ENCODE data around the gene TEX9.
"Not testable (repeated sequence)": the region's sequence is repeated elsewhere in the genome, so short reads cannot be mapped to it uniquely, and the experiment has no call there.

Gene TEX9

GRCh38 chr15:56367156-56367555 lies 1.9 kb downstream of the TEX9 start:
- no peak for DNase-seq

- DNase-seq: no peak
Observed at GRCh38 chr15:56369234-56369633, 4.0 kb downstream of the TEX9 start.

GRCh38 chr15:56371495-56372147 lies 6.4 kb downstream of the TEX9 start:
- no peak for DNase-seq

- not testable (repeated sequence) for DNase-seq
Observed at GRCh38 chr15:56374693-56375092, 9.5 kb downstream of the TEX9 start.

- not testable (repeated sequence) for DNase-seq
Observed at GRCh38 chr15:56377822-56378221, 12.6 kb downstream of the TEX9 start.

GRCh38 chr15:56383010-56383409 lies 17.8 kb downstream of the TEX9 start:
- DNase-seq: no peak

GRCh38 chr15:56385908-56386307 lies 20.7 kb downstream of the TEX9 start:
- no peak for DNase-seq

GRCh38 chr15:56390739-56391267 lies 25.6 kb downstream of the TEX9 start:
- DNase-seq: no peak

GRCh38 chr15:56393277-56393676 lies 28.1 kb downstream of the TEX9 start:
- DNase-seq: no peak

GRCh38 chr15:56394909-56395308 lies 29.7 kb downstream of the TEX9 start:
- no peak for DNase-seq

- not testable (repeated sequence) for DNase-seq
Observed at GRCh38 chr15:56397325-56397724, 32.1 kb downstream of the TEX9 start.

- not testable (repeated sequence) for DNase-seq
Observed at GRCh38 chr15:56399209-56399608, 34.0 kb downstream of the TEX9 start.

GRCh38 chr15:56410721-56411120 lies 45.5 kb downstream of the TEX9 start:
- DNase-seq: no peak

- no peak for DNase-seq
Observed at GRCh38 chr15:56411122-56411749, 46.0 kb downstream of the TEX9 start.

GRCh38 chr15:56413114-56413733 lies 48.0 kb downstream of the TEX9 start:
- DNase-seq: not testable (repeated sequence)

GRCh38 chr15:56425276-56425675 lies 60.0 kb downstream of the TEX9 start:
- no peak for DNase-seq

- DNase-seq: no peak
Observed at GRCh38 chr15:56425976-56426375, 60.8 kb downstream of the TEX9 start.

- no peak for DNase-seq
Observed at GRCh38 chr15:56428821-56429458, 63.7 kb downstream of the TEX9 start.

- DNase-seq: no peak
Observed at GRCh38 chr15:56432304-56432703, 67.1 kb downstream of the TEX9 start.

GRCh38 chr15:56440214-56440770 lies 75.1 kb downstream of the TEX9 start:
- no peak for DNase-seq

GRCh38 chr15:56442354-56442753 lies 77.1 kb downstream of the TEX9 start:
- DNase-seq: no peak

- no peak for DNase-seq
Observed at GRCh38 chr15:56445746-56446145, 80.5 kb downstream of the TEX9 start.

- DNase-seq: no peak
Observed at GRCh38 chr15:56454836-56455235, 89.6 kb downstream of the TEX9 start.

Data from femur (tissue), 1 donor.